ENCODE measurements around the gene ARAP2.

ARAP2 gene, protein sequence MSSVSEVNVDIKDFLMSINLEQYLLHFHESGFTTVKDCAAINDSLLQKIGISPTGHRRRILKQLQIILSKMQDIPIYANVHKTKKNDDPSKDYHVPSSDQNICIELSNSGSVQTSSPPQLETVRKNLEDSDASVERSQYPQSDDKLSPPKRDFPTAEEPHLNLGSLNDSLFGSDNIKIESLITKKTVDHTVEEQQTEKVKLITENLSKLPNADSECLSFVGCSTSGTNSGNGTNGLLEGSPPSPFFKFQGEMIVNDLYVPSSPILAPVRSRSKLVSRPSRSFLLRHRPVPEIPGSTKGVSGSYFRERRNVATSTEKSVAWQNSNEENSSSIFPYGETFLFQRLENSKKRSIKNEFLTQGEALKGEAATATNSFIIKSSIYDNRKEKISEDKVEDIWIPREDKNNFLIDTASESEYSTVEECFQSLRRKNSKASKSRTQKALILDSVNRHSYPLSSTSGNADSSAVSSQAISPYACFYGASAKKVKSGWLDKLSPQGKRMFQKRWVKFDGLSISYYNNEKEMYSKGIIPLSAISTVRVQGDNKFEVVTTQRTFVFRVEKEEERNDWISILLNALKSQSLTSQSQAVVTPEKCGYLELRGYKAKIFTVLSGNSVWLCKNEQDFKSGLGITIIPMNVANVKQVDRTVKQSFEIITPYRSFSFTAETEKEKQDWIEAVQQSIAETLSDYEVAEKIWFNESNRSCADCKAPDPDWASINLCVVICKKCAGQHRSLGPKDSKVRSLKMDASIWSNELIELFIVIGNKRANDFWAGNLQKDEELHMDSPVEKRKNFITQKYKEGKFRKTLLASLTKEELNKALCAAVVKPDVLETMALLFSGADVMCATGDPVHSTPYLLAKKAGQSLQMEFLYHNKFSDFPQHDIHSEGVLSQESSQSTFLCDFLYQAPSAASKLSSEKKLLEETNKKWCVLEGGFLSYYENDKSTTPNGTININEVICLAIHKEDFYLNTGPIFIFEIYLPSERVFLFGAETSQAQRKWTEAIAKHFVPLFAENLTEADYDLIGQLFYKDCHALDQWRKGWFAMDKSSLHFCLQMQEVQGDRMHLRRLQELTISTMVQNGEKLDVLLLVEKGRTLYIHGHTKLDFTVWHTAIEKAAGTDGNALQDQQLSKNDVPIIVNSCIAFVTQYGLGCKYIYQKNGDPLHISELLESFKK (N-terminal part only)

DNA sequence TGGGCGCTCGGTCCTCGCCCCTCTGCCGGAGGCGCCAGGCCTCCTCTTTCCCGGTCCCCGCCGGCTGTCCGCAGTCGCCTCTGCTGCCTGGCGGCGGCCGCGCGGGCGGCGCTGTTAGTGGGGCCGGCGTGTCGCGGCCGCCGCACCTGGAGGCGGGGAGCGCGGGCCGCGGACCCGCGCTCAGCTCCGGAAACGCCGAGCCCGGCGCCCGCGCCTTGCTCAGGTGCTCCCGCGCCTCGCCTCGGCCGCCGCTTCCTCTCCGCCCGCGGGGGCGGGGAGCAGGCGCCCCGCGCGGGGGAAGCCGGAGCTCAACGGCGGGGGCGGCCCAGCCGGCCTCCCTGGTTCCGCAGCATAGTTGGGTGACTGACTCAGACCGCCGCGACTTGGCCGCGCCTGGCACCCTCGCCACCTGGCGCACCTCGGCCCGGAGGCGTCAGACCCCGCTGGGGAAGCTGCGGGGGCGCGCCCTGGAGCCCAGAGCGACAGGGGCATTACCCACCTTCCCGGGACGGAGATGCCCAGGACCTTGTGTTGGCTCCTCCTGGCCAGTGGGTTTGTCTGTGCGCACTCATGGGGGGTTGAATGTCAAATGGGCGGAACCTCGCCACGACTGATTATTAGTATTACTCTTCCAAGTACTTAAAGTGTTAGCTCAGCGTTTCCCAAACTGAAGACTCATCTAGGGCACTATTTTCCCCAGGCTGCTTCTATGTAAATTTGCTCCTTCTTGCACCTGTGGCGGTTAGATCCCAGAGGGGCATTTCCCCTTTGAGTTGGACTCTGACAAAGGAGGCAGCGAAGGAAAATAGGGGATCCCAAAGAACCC lies at the start of gene ARAP2:
Gene ARAP2 (minus strand): TSS at position 258 of the 826 bp plus-strand sequence. CDS start 15,028 bp downstream, outside the sequence.
- peak; percentile 64 to 70 for DNase-seq (ENCODE audit: extremely low read depth in 1 of 2, low read depth in 1 of 2)

DNA sequence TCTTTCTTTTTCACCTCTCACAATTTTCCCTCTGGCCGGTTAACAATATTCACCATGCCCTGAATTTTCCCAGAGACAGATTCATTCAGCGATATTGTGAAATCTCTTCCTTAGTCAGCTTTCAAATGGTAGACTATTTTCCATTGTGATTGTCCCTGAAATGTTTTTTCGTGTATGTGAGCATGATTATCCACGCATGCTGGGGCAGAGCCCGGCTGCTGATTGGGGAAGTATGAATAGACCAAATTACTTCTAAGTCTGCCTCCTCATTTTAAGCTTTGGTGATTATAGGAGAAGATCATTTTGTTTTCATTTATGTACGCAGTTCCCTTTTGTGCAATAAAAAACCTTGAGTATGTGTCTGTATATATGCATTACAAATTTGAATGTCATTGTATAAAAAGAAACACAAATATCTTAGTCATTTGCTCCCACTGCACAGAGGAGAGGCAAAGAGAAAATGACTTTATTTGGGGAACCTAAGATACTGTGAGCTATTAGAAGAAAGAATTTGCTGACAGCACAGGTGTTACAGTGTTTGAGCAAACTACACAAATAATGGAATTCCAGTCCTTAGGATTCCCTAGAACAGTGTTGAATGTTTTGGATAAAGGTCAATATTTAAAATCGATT lies 48.4 kb upstream of the ARAP2 start:
- no peak for DNase-seq (ENCODE audit: extremely low read depth in 1 of 2, low read depth in 1 of 2)

DNA sequence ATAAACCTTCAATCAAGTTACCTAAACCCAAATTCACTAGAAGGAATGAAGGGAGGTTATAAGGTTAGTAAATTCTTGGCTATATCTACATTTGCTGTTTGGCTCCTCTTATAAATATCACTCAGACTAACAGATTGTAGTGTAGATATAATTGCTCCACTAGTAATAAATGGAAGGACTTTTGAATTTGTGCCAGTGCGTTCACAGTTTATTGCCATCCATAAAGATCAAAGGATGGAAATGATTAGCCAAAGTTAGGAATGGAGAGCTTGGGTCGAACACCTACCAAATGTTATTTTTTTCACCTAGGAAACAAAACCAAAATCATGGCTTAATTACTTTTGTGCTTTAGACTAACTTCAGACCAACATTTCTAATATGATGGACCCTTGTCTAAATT lies 46.3 kb upstream of the ARAP2 start:
- no peak for DNase-seq (ENCODE audit: extremely low read depth in 1 of 2, low read depth in 1 of 2)

DNA sequence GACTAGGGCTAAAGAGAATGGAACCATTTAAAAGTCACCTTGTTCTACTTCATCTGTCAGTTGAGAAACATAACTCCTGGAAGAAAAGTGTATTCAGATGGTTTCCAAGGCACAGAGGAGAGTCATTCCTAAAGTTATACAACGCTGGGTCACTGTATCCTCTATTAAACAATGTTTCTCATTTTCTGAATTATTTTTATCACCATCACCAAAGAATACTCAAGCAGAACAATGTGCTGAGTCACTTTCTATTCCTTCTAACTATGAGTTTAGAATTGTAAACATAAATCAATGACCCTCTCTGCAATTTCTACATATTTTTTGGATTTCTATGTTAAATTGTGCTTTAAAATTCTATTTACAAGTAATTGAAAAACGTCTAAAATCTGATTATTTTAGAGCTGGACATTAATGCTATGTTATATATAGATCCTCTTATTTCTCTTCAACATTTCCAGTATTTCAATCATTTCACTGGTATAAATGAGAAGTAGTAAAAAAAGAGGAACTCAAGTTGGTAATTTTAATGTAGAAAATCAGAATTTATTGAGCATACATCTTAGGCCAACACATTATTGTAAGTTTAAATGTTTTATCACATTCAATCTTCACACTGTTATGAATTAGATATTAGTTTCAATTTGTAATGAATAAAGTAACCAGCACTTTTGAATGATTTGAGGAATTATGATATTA lies 44.6 kb upstream of the ARAP2 start:
- no peak for DNase-seq (ENCODE audit: extremely low read depth in 1 of 2, low read depth in 1 of 2)

DNA sequence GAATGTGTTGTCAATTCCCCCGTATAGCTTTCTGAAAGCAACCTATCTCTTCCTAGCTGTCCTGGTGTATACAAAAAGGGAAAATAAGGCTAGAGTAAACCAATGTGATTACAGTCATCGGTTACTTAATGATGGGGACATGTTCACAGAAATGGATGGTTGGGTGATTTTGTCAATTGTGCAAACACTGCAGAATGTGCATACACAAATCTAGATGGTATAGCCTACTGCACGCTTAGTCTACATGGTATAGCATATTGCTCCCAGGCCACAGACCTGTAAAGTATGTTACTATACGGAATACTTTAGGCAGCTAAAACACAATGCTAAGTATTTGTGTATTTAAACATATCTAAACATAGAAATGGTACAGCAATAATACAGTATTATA lies 42.2 kb upstream of the ARAP2 start:
- no peak for DNase-seq (ENCODE audit: extremely low read depth in 1 of 2, low read depth in 1 of 2)

DNA sequence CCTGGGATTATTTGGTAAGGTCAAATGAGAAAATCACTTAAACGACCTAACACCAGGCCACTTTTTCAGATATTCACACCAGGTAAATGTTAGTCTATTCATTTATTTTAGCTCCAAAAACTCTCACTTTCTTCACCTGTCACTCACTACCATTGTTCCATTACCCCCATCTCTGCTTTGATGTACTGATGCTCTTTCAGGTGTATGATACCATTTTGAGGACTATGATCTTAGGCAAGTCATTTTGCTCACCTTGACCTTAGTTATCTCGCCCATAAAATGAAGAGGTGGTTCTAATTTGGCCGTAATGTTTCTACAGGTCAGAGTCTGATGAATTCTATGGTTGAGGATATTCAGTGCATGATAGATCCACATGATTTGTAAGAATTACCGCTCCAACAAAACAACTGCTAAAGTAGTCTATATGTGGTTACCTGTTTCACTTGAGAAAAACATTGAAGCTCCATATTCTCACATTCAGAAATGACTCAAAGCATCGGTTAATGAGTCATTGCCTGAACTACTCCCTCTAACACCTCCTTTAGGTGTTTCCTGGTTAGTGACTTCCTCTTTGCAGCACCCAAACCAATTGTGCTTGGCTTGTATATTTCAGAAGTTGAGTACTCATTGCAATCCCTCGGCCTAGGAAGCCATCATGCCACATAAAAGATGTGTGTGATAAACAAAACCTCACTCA lies 41.6 kb upstream of the ARAP2 start:
- DNase-seq (ENCODE audit: extremely low read depth in 1 of 2, low read depth in 1 of 2): peak in 1 of 2 donors; percentile 56

DNA sequence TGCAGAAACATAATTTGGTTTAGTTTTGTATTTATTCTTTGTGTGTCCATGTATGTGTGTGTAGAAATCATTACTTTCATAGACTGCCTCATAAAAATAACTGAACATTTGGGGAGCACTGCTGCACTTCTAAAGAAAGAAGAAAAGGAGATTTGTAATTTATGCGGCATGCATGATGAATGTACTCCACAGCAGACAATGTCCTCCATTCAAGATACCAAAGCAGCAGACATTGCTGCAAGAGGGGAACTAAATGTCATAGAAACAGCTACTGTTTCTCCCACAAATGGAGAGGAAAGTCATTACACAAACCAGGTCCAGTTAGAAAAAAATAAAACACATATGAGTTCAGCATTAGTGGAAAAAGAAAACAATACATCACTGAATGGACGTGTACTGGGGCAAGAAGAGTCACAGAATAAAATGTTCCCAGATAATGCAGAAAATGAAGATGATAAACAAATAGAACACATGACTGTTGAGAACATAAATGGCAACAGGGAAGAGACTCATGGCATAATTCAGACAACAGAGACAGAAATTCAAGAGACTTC lies 39.7 kb upstream of the ARAP2 start:
- DNase-seq (ENCODE audit: extremely low read depth in 1 of 2, low read depth in 1 of 2): no peak

DNA sequence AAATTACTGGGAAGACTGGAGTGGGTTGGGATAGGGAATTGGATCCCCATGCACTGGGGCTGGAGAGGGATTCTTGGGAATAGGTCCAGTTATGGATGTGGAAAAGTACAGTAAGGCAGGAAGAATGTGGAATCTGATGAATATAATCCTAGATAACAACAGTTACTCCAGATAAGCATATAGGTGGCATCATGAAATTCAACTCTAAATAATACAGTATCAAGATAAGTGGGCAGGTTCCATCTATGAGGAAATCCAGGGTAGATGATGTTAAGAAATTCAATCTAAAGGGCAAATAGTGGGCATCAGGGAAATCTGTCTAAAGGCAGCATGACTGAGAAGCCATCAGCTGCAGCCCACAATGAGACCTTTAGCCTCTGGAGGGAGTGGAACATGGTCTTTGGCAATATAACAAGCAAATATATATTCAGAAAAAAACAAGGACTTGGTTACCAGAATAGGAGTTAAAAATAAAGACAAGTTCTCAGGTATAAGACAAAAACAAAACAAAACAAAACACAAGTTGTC lies 38.3 kb upstream of the ARAP2 start:
- no peak for DNase-seq (ENCODE audit: extremely low read depth in 1 of 2, low read depth in 1 of 2)

DNA sequence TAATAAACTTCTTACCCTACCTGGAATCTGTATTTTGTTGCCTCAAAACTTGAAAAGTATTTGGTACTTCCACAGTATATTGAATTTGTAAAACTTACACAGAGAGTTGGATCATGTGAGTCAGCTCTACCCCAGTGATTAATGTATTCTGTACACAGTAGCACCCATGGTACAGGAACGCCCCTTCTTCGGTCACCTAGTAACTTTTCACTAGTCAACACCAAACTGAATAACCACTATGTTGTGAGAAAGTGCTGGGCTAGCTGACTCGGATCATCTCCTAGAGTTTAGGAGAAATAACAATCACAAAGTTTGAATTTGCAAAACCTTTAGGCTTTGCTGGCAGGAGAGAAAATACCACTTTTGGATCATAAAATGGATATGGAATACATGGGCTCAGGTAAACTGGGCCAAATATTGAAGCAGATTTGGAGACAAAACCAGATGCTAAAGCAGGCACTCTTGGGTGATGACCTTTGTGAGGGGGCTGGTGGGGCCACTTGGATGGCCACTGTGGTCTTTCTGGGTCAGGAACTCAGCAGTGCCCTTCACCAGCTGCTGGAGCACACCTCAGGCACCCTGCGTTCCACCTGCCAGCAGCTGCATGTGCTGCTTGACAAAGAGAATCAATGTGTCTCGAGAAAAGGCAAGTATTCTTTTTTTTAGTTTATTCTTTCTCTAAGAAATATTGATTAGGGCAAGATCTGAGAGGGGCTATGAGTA lies 37.2 kb upstream of the ARAP2 start, which contains the start of gene DTHD1:
Gene DTHD1 (plus strand): TSS at position 233 of the 723 bp plus-strand sequence. CDS start 143 bp downstream, at position 376.
- DNase-seq (ENCODE audit: extremely low read depth in 1 of 2, low read depth in 1 of 2): peak in 1 of 2 donors; percentile 49

DNA sequence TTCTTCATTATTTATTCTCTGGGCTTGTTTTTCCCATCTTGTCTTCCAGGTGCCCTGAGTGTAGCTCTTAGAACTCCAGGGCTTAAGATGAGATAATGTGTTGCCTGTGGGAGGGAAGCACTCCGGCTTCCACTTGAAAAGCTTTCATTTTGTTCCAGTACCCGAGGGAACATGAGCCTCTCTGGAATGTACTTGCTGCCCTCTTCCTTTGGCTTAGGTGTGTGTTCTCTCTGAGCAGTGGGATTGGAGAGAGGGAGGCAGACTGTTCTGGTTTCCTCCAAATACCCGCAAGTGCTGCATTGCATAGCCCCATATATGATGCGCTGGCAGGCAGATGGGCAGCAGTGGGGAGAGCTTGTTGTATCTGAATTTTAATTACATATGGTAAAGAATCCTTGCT lies 36.2 kb upstream of the ARAP2 start:
- DNase-seq (ENCODE audit: extremely low read depth in 1 of 2, low read depth in 1 of 2): no peak

DNA sequence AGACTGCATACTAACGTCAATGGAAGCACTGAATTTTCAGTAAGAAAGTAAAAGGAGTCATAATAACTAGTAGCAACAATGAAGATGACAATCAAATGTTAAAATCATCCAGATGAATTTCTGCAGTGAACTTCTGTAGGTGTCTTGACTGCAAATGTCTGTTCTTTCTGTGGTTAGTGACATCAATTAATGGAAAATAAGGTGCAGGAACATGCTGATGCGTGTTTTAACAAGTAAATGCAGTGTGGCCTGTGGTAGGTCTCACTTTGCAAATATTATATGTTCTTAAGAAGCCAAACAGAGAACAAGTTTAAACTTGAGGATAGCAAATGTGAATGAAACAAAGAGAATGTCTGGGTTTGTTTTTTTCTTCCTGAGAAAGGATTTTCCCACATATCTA lies 34.5 kb upstream of the ARAP2 start:
- DNase-seq (ENCODE audit: extremely low read depth in 1 of 2, low read depth in 1 of 2): no peak

DNA sequence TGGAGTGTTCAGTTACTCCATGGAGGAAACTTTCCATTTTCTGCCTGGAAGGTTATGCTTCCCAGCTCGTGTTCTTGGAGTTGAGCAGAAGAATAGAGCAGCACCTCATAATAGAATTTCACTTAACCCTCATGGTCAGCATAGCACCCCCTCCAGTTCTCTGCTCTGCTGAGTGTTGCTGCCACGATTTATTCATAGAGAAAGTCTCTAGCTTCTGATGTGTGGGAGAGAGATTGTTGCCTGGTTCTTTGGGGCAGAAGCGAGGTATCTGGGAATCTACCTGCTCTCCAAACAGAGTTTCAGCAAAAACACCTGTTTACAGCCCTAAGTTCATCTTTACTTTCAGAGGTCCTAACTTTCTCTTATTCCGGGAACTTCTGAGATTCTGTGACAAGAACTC lies 33.2 kb upstream of the ARAP2 start:
- no peak for DNase-seq (ENCODE audit: extremely low read depth in 1 of 2, low read depth in 1 of 2)

DNA sequence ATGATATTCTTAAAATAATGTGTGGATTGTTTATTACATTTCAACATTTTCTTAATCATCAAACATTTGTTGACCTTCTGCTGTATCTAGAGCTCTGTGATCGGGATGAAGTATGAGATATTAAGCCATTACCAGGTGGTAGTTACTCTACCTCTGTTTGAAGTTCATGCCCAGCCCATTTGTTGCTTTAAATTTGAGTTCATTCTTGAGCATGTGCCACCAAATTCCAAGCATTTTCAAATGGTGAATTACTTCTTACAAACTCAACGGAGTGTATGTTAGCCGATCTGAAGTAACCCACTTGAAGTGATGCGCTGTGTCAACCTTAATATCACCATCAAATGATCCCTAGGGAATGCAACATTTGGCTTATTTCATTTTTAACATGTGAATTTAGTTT lies 29.8 kb upstream of the ARAP2 start:
- no peak for DNase-seq (ENCODE audit: extremely low read depth in 1 of 2, low read depth in 1 of 2)

DNA sequence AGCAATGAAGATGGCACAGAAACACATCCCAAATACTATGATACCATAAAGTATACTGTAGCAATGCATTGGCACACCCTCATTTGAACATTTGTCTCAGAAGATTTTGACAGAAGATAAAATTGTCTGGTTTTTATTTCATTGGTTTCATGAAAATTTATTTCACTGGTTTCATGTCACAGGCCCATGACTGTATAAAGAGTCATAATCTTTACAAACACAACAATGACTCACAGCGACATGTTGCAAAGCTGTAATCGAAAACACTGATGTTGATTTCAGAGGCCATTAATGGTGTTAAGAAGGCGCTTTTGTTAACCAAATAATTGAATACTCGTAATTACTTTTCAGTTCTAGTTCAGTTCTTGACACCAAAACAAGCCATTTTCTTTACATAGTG lies 29.0 kb upstream of the ARAP2 start:
- DNase-seq (ENCODE audit: extremely low read depth in 1 of 2, low read depth in 1 of 2): no peak

DNA sequence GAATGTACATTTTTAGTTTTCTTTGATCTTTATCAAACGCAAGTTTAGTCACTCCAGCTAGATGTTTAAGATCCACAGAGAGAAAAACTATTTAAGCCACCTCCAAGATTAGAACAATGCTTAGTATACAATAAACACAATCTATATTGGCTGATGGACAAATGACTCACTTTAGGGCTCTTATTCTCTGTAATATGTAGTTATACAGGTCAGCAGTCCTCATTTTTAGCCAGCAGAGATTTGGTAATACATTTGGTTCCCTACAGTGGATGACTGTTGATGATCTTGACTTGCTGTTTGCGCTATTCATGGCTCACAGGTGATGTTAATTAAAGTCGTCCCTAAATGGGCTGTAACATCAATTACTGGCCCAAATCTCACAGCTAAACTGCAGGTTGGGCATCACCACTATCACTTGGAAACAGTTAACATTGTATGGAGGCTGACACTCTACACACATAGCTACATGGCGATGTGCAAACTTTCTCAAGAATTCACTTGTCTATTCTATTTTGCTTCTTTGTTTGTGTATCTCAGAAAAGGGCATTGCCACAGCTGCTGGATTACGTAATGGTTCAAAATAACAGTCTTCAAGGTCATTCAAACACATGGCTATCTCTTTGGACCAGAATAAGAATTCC lies 25.3 kb upstream of the ARAP2 start:
- DNase-seq (ENCODE audit: extremely low read depth in 1 of 2, low read depth in 1 of 2): no peak

DNA sequence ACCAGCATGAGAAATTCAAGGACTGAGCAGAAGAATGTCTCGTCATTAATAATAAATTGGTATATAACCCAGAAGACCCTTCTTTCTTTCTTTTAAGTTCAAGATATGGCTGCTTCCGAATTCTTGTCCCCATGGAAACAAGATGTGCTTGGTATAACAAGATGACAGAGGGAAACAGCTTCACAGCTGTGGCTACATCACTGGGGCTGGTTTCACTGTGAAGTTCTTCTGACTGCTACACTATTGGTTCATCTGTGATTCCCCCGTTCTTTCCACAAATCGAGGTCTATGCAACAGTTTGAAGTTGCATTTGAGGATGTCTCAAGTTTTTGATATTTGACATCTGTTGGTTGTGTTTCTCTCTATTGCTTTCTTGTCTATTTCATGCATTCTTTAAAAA lies 24.8 kb upstream of the ARAP2 start:
- no peak for DNase-seq (ENCODE audit: extremely low read depth in 1 of 2, low read depth in 1 of 2)
